Astrocyte of the spinal cord (primary cell): ENCODE results near the gene SWI5.

ENCODE experiments used
- DNase-seq: peaks from one replicate; pipeline ENCODE4 v3.0.0; 2011; ENCODE audit warnings: low read depth, low spot score
- H3K4me3 ChIP-seq: 2 replicates; pipeline ENCODE4 v1.5.1; 2011; ENCODE audit warnings: low read depth, mild to moderate bottlenecking, low read length, moderate library complexity
- in situ Hi-C: cut with HindIII; loops from 2 replicates; pipeline ENCODE4 v1.10.0; 2017; ENCODE audit warnings: low sequenced_read_pairs
- TF ChIP-seq, protein P1 (sequence below): IDR thresholded peaks from 2 replicates; pipeline ENCODE4 v1.5.1; 2012; ENCODE audit warnings: low read depth, mild to moderate bottlenecking, low read length, inconsistent platforms

Gene SWI5

DNA sequence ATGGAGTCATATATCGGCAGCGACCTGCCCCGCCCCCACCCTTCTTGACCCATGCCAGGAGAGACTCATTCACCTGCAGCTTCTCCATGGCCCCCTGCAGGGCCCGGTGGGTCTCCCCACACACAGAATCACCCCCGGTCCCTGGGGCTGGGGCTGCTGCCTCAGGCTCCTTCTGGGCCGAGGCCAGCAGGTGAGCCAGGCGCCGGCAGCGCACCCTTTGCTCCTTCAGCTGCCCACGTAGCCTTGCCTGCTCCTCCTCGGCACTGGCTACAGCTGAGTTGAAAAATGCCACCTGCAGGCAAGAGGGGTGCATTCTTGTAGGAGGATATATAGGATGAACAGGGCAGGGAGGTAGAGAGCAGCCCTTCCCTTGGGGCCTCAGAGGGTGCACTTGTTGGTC, 18.2 kb upstream of the SWI5 start:
- no peak overlapping the region for H3K4me3 ChIP-seq
- TF ChIP-seq, protein P1, sequence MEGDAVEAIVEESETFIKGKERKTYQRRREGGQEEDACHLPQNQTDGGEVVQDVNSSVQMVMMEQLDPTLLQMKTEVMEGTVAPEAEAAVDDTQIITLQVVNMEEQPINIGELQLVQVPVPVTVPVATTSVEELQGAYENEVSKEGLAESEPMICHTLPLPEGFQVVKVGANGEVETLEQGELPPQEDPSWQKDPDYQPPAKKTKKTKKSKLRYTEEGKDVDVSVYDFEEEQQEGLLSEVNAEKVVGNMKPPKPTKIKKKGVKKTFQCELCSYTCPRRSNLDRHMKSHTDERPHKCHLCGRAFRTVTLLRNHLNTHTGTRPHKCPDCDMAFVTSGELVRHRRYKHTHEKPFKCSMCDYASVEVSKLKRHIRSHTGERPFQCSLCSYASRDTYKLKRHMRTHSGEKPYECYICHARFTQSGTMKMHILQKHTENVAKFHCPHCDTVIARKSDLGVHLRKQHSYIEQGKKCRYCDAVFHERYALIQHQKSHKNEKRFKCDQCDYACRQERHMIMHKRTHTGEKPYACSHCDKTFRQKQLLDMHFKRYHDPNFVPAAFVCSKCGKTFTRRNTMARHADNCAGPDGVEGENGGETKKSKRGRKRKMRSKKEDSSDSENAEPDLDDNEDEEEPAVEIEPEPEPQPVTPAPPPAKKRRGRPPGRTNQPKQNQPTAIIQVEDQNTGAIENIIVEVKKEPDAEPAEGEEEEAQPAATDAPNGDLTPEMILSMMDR = no peak
- in situ Hi-C loops = no loop called here
- no peak for DNase-seq

DNA sequence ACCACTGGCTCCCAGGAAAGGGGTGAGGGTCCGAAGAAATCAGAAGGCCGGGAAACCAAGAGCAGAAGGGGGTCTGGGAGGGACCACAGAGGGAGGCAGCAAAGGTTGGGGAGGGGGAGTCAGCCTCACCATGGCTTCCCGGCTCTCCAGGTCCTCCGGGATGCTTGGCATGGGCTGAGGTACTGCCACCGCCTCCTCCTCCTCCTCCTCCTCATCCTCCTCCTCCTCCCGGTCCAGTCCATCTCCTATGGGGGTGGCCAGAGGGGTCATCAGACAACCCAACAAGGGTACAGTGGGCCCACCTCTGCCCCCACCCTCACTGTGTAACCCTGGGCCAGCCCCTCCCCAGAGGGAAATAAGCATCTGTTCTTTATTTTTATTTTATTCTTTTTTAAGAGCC, 17.8 kb upstream of the SWI5 start:
- H3K4me3 ChIP-seq = no peak overlapping the region
- TF ChIP-seq, protein P1 = no peak
- DNase-seq = no peak
- in situ Hi-C loops = no loop called here

DNA sequence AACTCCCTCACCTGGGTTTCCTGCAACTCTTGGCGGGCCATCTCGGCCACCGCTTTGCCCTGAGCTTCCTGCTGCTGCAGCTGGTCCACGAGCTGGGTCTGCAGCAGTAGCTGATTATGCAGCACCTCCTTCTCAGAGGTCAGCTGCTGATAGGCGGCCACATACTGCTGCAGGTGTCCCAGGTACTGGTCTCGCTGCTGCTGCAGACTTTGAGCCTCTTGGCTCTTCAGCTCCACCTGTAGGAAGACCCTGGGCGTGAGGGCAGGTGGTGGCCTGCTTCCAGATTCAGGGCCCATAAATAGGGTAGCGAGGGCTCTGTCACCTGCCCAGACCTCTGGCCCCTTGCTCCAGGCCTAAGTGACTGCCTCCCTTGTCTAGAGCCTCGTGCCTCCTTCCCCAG, 16.9 kb upstream of the SWI5 start:
- no peak for DNase-seq
- H3K4me3 ChIP-seq = no peak overlapping the region
- TF ChIP-seq, protein P1 = peak; percentile 9
- in situ Hi-C loops = no loop called here

DNA sequence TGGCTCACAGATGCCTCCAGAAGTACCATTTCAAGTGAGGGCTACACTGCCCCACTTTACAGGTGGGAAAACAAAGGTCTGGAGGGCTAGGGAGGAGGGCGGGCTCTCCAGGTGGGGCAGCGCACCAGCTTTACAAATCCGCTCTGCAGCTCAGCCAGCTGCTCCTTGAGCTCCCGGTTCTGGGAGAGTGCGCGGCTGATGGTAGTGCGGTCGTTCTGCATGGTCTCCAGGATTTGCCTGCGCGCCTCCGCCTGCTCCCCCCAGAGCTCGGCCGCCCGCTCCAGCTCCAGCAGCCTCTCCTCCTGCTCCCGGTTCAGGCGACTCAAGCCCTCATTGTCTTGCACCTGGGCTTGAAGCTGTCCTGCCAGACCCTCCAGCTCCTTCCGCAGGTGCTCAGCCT, 15.7 kb upstream of the SWI5 start:
- TF ChIP-seq, protein P1 = no peak
- in situ Hi-C loops = no loop called here
- H3K4me3 ChIP-seq = no peak overlapping the region
- no peak for DNase-seq

DNA sequence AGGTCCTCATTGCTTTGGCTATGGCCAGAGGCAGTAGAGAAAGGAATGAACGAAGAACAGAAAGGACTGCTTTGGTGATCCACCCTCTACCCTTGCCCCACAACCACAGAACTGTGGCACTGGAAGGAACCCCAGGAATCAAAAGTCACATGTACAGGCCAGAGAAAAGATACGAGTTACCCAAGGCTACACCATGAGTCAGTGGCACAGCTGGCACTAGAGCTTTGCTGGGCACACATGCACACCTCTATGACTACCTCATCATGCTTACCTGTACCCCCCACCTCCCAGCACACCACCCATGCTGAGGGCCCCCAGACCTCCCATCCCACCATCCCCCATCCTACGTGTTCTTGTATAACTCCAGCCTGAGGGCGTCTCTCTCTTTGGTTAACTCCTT, 13.4 kb upstream of the SWI5 start:
- no peak overlapping the region for H3K4me3 ChIP-seq
- in situ Hi-C loops = no loop called here
- TF ChIP-seq, protein P1 = no peak
- no peak for DNase-seq

DNA sequence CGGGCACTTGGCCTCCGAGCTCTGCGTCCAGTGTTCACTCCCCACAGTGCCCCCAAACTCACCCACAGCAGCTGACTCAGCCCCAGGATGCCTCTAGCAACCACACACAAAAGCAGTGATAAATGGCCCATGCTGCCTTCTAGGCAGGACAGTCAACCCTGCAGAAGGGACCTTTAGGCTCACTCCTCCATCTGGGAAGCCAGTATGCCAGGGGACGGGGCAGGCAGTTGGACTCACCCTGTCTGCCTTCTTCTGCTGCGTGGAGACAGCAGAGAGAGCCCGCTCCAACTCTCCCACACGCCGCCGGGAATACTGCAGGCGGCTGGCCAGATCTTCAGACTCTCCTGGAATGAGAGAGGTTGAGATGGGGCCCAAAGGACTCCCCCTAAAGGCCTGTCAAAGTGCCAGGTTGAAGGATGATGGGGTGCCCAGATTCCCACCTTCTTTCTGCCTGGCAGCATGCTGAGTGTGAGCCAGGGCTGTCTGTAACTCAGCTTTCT, 10.7 kb upstream of the SWI5 start:
- no peak overlapping the region for H3K4me3 ChIP-seq
- no peak for DNase-seq
- in situ Hi-C loops = no loop called here
- TF ChIP-seq, protein P1 = no peak

DNA sequence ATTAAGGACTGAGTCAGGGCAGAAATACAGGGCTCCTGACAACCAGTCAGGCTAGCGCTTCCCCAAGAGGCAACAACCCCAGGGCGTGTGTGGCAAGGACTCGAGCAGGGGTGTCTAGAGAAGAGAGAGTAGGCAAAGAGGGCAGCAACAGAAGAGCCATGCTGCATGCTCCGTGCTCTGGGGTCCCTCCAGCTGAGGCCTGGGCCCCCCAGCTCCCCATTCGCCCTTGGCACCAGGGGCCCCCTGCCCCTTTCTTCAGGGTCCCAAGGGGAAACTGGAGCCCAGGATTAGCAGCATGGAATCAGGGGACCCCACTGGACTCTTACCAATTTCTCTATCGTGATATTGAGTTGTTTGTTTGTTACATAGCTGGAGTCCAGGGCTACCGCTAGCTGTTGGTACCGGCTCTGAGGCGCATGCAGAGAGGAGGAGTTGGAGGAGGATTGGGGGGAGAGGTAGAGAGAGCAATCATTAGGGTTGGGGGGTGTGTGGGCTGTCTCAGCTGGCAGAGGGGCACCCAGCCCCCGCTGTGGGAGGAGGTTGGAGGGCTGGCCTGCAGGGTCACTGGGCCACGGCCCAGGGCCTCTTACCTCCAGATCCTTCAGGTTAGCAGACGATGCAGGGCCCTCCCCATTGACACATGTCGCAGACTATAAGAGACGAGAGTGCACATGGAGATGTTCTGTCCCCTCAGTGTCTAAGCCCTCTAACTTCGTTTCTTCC, 9.0 kb upstream of the SWI5 start:
- TF ChIP-seq, protein P1 = no peak
- in situ Hi-C loops = no loop called here
- no peak for DNase-seq
- no peak overlapping the region for H3K4me3 ChIP-seq
